Prostate gland (tissue), 2 donors: ENCODE results near the gene MPPED2.

ENCODE experiments used
- POLR2A ChIP-seq: fragments of 450-650 bp; IDR thresholded peaks from one replicate; pipeline ENCODE4 v1.6.1; 2016; ENCODE audit warnings: antibody characterized with exemption, mild to moderate bottlenecking
- TF ChIP-seq, protein P1 (sequence below), 4 experiments: fragments of 200-600 bp in 2 of 4; fragments of 450-650 bp in 2 of 4; sonication (generic) in 2 of 4; IDR thresholded peaks; 1 replicate in 3 of 4; 2 replicates in 1 of 4; pipeline ENCODE4 v1.5.1; 2016 to 2019; ENCODE audit warnings: antibody characterized with exemption in 4 of 4, mild to moderate bottlenecking in 2 of 4, moderate library complexity in 2 of 4

DNA sequence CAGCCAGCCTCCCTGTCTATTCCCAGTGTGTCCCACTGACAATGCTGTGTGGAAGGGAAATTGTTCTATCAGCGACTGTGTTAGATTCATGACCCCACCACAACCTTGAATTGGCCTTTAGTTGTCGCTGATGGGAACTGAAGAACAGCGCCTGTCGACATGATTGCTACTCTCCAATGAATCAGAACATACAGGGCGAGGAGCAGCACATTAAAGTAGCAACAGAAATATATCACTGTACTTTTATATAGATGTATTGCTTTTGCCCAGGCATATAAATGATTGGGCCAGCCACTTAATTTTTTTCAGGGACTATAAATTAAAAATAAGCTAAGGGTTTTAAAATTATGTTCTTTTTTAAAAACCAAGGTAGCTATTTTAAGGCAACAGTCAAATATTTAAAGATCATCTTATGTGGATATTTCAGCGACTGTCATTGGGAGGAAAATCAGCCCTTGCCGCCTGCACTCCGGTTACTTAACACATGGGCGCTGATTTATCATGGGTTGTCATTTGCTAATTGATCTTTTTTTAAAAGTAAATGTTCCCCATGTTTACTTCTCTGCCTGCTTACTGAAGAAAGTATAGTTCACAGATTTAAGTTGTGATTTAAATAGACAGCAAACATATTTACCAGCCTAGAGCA is 221.2 kb downstream of the MPPED2 start:
- TF ChIP-seq, protein P1, sequence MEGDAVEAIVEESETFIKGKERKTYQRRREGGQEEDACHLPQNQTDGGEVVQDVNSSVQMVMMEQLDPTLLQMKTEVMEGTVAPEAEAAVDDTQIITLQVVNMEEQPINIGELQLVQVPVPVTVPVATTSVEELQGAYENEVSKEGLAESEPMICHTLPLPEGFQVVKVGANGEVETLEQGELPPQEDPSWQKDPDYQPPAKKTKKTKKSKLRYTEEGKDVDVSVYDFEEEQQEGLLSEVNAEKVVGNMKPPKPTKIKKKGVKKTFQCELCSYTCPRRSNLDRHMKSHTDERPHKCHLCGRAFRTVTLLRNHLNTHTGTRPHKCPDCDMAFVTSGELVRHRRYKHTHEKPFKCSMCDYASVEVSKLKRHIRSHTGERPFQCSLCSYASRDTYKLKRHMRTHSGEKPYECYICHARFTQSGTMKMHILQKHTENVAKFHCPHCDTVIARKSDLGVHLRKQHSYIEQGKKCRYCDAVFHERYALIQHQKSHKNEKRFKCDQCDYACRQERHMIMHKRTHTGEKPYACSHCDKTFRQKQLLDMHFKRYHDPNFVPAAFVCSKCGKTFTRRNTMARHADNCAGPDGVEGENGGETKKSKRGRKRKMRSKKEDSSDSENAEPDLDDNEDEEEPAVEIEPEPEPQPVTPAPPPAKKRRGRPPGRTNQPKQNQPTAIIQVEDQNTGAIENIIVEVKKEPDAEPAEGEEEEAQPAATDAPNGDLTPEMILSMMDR (IDR thresholded peaks at IDR 0.05) = no peak
- no peak for TF ChIP-seq POLR2A
